Activated CD8-positive, alpha-beta memory T cell treated with anti-CD3 and anti-CD28 coated beads for 4 hours (primary cell): ENCODE measurements around the gene PECR.

Experiments used
- DNase-seq, 2 donors: peaks; one replicate each; pipeline ENCODE4 v3.0.0-alpha.2; 2020; ENCODE audit warnings: low read depth in 2 of 2

The PECR gene

DNA sequence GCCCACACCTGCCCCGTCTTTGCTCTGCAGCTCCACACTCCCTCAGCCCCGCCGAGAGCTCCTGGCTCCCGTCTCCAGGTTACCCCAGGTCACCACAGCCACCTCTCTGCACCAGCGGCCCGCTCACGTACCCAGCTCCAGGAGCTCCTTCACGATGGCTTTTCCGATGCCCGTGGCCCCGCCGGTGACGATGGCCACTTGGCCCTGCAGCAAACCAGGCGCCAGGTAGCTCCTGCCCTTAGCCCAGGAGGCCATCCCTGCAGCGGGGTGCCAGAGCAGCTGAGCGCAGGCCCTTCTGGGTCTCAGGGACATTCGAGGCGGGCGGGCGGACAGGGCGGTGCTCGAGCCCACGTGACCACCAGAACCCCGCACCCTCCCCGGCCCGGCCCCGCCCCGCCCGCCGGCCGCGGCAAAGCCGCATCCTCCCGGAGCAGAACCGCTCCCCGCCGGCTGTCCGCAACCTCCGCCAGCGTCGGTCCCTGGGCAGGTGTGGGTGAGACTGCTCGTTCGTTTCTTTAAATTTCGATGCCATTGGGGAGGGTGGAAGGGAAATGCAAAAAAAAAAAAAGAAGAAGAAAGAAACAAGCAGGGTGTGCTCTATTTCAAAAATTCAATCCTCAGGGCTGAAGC, at the start of gene PECR, which contains the start of gene TMEM169:
Gene PECR, minus strand, starts transcription at position 323 of the 630 bp plus-strand sequence. Its CDS starts 68 bp downstream, at position 255.
Gene TMEM169, plus strand, starts transcription at position 433 of the 630 bp plus-strand sequence. CDS start 14,045 bp downstream, outside the sequence.
- peak; percentile 40 to 42 for DNase-seq

DNA sequence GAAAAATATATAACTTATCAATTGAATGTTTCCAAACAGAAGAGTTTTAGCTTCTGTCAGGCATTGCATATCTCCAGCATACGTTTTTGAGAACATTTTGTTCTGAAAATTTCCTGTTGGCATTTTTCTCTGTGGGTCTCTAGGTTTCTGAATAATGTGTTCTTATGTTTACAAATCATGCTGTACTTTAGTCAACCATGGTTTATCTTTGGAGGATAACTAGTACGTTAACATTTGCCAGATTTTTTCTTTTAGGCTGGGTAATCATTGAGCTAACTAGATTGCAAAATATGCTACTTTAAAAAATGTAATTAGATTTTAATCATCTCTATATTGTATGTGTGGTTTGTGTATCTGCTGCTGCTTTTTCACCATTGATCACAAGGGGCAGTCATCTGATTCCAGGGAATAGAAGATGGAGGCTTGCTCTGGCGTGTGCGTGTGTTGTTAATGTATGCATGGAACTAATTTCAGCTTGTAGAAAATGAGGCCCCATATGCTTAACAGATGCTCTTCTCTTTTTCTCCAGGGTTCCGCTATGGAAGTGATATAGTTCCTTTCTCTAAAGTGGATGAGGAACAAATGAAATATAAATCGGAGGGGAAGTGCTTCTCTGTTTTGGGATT, 48.9 kb upstream of the PECR start:
- no peak for DNase-seq

DNA sequence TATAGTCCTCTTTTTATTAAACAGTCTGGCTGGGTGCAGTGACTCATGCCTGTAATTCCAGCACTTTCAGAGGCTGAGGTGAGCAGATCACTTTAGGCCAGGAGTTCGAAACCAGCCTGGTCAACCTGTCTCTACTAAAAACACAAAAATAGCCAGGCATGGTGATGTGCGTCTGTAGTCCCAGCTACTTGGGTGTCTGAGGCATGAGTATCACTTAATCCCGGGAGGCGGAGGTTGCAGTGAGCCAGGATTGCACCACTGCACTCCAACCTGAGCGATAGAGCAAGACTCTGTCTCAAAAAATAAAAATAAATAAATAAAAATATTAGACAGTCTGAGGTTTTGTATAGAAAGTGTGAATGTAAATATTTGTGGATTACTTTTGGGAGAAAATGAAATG, 45.3 kb upstream of the PECR start:
- DNase-seq: no peak

DNA sequence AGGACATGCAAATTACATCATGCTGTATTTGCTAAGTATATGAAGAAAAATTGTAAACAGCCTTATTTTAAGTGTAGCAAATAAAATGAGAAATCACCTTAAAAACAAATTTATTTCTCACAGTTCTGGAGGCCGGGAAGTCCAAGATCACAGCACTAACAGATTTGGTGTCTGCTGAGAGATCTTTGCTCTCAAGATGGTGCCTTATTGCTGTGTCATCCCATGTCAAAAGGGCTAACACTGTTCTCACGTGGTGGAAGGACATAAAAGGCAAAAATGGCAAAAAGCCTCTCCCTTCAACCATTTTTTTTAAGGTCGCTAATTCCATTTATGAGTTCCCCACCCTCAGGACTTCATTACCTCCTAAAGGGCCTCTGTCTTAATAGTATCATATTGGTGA, 39.6 kb upstream of the PECR start:
- no peak for DNase-seq

DNA sequence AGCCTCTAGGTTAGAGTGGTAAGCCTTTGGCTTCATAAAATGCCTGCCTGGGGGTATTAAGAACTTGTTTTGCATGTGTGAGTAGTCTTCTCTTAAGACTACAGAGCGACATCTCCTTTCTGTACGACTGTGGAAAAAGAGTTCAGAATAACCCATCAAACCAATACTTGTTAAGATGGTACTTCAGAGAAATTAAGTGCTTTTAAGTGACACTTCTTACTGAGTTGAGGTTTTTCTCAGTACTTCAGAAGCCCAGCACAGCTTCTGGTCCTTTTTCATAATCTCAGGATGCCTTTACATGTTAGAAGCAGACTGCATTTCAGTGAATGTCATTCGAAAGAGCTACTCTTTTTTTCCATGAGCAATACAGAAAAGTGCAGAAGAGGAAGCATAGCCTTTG, 38.4 kb upstream of the PECR start:
- DNase-seq: no peak

DNA sequence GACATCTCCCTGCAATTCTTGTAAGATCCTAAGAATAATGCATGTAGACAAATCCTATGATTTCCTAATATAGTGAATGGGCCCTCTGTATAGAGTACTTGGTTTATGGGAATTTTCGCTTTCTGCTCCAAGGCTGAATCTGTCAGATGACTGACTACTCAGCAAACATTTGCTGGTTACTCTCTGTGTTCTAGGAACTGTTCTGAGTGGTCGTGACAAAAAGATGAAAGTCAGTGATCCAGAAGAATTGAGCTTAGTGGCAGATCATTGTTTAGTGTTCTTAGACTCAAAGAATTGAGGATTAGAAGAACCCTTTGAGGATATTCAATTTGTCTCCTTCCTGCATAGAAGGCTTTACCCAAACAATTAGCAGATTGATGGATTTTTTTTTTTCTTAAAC, 37.5 kb upstream of the PECR start:
- DNase-seq: no peak

DNA sequence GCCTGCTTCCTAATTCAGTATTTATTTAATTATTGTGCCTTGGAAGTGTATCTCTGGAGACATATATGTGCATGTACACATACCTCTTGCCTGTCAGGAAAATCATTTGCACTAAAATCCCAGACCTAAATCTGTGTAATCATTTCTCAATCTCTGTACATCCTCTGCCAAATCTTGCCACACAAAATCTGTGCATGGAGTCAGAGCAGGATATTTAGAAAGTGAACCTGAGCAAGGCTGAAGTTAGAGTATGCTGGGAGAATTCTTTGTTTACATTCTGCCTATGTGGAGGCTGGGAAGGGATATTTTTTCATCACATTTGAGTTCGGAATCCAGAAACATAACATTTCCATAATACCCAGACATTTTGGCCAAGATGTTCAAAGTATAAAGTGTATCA, 36.9 kb upstream of the PECR start:
- DNase-seq: no peak

DNA sequence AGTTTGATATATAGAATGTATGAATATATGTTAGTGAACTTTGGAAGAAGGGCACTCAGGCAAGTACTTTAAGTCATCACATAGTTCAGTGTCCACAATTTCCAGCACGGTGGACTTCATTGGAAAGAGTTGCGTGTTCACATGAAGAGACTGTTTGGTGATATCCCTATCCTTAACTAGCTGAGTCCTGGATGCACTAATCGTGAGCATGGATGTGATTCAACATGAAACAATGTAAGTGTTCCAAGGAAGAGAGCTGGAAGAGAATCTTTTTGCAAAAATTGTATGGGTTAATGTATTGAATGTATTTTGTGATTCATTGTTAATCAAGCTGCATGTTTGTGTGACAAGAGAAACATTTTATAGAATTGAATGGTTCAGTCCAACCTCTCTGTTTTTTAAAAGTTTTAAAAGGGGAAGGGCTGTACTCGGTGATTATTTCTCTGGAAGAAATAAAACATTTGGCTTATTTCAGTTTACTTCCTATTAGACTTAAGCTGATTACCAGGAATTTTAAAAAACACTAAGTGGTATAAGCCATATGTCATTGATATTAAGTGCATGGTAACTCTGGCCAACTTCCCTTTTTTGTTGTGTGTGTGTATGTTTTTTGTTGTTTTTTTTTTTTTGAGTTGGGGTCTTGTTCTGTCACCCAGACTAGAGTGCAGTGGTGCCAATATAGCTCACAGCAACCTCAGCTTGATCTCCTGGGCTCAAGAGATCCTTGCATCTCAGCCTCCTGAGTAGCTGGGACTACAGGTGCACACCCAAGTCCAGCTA, 36.1 kb upstream of the PECR start:
- DNase-seq: no peak

DNA sequence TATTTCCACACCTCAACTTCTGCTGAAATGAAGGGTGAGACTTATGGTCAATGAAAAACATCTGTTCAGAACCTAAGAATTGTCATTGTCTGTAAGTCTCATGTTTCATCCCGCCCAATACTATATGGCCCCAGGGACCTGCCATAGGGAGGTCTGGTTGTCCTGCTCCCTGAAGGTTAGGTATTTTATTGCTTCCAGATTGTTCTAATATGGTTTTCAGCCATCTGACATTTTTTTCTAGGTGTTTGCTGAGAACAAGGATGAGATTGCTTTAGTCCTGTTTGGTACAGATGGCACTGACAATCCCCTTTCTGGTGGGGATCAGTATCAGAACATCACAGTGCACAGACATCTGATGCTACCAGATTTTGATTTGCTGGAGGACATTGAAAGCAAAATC, 34.8 kb upstream of the PECR start:
- DNase-seq: no peak

DNA sequence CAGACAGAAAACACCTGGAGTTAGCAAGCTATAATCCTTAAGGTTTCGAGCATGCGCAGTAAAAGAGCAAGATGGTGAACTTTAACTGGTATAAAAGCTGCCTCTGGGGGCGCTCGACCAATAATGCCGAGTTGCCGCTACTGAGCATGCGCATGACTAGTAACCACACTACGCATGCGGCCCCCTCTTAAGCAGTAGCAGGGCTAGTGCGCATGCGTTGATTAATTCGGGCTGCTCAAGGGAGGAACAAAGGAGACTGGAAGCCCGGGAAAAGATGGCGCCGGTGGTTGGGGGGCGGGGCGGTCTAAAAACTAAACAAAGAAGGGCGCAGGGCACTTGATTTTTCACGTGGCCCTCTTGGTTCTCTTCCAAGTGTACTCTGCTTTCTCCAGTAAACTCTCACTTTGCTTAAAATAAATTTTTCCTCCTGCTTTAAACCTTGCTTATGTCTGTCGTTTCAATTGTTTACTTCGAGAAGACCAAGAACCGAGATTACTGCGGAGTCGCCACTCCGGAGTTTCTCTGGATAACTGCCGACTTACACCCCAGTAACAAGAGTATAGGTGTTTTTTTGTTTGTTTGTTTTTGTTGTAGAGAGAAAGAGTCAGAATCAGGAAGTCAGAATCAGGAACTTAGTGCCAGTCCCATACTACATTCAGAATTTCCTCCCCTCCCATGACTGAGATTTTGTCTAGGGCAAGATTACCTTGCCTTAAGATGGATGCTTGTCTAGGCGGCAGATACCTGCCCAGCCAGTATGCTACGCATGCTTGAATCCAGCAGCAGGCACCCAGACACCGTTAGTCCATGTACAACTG, 33.3 kb upstream of the PECR start:
- peak; percentile 93 to 95 for DNase-seq

DNA sequence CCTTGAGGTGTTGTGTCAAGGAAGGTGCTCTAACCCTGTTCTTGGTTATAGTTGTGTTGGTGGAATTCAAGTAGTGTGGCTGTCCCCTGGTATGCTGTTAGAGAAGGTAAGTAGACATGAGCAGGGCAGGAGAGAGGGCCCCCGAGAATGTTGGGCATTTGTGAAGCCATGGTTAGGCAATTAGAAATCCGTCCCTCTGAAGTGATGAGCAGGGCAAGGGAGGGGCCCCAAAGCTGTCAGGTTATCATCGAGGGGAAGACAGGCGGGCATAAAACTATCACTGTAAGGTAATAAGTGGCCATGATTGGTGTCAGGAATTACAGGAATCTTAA, 32.7 kb upstream of the PECR start:
- DNase-seq: no peak

DNA sequence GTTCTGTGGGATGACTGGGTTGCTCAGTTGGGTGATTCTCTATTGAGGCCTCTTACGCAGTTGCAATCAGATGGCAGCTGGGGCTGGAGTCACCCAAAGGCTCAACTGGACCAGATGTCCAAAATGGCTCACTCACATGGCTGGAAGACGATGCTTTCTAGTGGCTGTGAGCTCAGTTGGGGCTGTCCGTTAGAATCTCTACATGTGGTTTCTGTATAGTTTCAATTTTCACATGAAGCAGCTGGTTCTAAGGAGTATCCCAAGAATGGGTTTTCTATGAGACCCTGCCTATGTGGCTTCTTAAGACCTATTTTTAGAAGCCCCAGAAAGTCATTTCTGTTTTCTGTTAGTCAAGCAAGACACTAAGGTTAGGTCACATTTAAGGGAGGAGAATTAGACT, 32.0 kb upstream of the PECR start:
- no peak for DNase-seq

DNA sequence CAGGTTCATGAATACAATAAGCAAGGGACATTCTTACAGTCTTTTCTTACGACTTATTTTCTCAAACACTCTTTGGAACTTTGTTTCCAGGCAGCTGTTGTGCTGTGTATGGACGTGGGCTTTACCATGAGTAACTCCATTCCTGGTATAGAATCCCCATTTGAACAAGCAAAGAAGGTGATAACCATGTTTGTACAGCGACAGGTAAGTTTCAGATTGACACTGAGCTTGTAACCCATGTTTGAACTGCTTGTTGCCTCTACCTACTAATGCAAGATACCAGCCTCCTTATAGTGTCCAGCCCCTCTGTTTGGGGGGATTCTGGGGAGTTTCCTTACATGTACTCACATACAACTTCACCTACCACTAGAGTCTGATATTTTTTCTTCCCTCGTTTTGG, 31.3 kb upstream of the PECR start:
- DNase-seq: no peak

DNA sequence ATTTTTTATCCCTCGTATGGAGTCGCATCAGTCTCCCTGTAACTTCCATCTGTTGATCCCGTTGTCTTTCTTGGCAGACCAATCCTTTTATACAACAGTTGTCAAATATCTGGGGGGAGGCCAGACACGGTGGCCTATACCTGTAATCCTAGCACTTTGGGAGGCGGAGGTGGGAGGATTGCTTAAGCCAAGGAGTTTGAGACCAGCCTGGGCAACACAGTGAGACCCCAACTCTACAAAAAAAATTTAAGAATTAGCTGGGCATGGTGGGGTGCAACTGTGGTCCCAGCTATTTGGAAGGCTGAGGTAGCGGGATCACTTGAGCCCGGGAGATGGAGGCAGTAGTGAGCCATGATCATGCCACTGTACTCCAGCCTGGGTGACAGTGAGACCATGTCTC, 29.5 kb upstream of the PECR start:
- no peak for DNase-seq

DNA sequence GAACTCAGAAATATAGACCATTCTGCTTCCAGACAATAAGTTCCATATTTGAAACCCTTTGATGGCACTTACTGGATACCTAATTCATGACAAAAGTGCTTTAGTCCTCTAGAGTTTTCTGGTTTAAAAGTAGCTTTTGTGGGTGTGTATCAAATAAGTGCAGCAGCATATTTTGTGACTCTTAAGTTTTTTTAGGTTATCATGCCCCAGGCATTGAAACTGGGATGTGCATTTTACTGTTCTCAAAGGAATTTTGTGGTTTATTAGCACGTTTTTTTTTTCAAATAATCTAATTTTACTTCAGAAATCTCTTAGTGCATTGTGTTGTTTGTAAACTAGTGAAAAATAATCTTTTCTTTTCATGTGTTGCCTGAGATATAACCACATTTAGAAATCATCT, 29.0 kb upstream of the PECR start:
- no peak for DNase-seq

DNA sequence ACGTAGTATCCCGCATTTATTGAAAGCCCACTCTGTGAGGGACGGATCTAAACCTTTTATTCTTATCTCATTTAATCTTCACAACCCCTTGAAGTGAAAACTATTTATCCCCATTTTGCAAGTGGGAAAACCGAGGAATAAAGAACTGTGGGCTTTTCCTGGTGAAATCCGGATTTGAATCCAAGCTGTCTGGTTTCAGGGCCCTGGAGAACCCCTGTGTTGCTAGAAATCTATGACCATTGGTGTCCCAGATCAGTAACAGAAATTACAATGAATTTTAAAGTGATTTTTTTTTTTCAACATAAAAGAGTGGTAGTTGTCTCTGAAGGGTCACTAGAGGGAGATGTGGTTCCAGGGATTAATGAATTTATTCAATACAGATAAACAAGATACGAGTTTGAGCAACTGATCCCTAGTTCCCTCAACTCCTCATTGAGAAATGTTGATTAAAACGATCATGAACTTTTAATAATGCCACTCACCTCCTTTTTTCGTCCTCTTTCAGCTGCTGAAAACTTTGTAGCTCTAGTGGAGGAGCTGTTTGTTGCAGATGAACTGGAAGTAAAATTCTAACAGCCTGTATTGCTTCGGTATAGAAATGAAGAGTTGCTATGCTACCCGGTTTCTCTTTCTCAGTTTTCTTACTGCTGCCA, 28.5 kb upstream of the PECR start:
- no peak for DNase-seq

DNA sequence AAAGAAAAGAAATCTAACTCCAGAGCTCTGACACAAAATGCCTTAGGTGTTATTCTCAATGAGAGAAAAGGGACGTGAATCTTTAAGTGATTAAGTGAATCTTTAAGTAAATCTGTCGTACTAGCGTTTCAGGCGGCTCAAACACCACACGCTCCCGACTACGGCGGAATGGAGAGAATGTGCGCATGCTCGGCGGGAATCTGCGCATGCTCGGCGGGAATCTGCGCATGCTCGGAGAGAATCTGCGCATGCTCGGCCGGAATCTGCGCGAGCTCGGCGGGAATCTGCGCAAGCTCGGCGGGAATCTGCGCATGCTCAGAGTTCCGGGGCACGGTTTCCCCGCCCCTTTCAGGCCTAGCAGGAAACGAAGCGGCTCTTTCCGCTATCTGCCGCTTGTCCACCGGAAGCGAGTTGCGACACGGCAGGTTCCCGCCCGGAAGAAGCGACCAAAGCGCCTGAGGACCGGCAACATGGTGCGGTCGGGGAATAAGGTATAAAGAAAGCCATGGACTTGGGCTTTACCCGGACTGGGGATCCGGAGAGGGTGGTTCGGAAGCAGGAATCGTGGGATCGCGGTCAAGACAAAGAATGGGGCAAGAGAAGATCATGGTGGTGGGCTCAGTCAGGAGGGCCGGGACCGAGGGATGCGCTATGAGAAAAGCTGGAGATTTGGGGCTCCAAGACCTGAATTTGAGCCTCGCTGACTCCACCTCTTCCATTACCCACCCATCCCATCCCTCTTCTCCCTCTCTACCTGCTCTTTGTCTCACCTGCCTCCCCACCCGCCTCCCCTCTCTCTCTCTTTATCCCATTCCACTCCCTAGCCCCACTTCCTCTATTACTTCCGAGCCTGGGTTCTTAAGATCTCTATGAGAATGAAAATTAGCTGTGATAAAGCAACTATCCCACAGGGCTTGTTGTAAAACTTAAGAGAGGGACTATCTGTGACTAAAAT, 27.6 kb upstream of the PECR start, which contains the start of gene XRCC5:
Gene XRCC5, plus strand, starts transcription at position 382 of the 955 bp plus-strand sequence. Its CDS starts 89 bp downstream, at position 471.
- peak; percentile 94 to 96 for DNase-seq

DNA sequence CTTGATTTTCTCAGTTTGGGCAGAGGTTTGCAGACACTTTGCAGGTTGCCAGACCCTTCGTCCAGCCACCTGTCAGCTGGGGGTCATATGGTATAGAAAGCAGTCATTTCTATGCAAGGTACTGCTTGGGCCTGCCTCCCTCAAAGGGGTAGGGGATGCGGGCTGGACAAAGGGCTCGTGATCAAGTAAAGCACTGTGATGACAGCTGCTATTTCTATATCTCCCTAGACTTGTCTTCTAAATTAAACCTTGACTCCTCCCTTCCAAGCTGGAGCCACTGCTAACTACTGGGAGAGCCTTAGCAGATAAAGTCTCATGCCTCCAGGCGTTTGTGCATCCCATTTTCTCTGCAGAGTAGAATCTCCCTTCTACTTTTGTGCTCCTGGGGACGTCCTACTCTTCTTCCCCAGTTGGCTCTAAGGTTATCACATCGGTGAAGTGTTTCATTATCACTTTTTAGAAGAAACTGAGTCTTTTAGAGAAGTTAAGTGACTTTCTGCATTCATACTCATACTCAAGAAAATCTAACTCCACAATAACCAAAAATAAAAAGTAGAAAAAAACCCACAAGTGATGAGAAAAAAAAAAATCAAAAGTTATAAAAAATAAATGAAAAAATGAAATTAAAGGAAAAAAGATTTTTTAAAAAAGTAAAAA, 26.8 kb upstream of the PECR start:
- no peak for DNase-seq

DNA sequence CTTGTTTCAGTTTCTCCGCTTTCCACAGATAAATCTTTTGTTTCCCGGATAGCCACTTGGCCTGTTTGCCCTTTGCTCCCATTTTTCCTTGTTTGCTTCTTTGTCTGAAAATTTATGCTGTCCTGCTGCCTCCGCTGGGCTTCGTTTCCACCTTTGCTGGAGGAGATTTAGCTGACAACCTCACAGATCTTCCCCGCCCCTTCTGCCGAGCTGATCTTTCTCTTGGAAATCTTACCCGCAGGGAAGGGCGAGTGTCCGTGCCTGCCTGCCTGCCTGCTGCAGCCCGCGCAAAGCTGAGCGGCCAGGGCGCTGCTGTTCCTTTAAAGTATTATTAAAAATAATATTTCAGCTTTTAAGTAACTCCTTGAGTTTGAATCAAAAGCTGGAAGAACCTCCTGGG, 26.2 kb upstream of the PECR start:
- DNase-seq: no peak

DNA sequence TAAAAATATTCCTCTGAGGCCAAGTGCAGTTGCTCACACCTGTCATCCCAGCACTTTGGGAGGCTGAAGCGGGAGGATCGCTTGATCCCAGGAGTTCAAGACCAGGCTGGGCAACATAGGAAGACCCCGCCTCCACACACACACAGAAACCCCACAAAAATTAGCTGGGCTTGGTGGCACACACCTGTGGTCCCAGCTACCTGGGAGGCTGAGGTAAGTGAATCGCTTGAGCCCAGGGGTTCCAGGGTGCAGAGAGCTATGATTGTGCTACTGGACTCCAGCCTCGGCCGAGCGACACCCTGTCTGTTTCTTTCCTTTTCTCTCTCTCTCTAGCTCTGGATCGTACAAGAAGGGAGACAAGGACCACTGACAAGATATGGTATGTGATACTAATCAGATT, 25.7 kb upstream of the PECR start:
- no peak for DNase-seq
